SK-N-SH treated with all-trans-retinoic acid at 6 μM for 48 hours (cell line): ENCODE data around the gene SRGAP1.

Experiments
- PATZ1 ChIP-seq: fragments of 250-450 bp; sonication (Bioruptor Pico); IDR thresholded peaks from 2 replicates; pipeline ENCODE4 v1.8.0; 2020; ENCODE audit warnings: mild to moderate bottlenecking, moderate library complexity, borderline replicate concordance
- PPARA ChIP-seq: fragments of 250-450 bp; sonication (Bioruptor Pico); IDR thresholded peaks from 2 replicates; pipeline ENCODE4 v1.5.0; 2020; ENCODE audit warnings: mild to moderate bottlenecking, borderline replicate concordance
- ZFP30 ChIP-seq: fragments of 450-650 bp; formaldehyde crosslinking; IDR thresholded peaks from 2 replicates; pipeline ENCODE4 v1.5.0; 2022; ENCODE audit warnings: mild to moderate bottlenecking, moderate library complexity
- ZNF565 ChIP-seq: fragments of 450-650 bp; formaldehyde crosslinking; conservative IDR thresholded peaks from 2 replicates; pipeline ENCODE4 v1.5.0; 2020; ENCODE audit warnings: low read depth, mild to moderate bottlenecking, moderate library complexity

DNA sequence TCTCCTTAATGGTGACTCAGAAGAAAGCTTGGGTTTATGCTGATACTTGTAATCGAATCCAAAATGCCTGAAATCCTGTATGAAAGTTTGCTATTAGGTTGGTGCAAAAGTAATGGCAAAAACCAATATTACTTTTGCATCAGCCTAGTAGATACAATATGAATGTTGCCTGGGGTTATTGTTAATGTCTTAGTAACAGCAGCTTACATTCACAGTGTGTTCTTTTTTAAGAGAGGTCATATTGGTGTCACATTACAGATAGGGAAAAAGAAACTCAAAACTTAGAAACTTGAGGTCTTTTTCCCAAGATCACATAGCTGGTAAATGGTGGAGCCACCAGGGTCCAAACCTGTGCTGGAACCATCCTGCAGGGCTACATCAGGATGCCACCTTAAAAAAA lies 25.2 kb downstream of the SRGAP1 start:
- TF ChIP-seq PPARA (CRISPR knock-in tag) (no peak), ZNF565 (CRISPR knock-in tag) (no peak), PATZ1 (CRISPR knock-in tag) (no peak), ZFP30 (CRISPR knock-in tag) (no peak)
